Measurements from ENCODE around the gene OR2AG2. TPM values are rescaled to one million over a fixed set of nuclear protein-coding genes. Genes with fewer than 3 reads are reported as not detected.

OR2AG2 gene
- total RNA-seq, 4 donors from 2014 or later: 0.17 to 0.33 TPM; not detected in 2

GRCh38 chr11:6725386-6725896 lies 46.3 kb downstream of the OR2AG2 start:
- TF ChIP-seq CTCF (IDR thresholded peaks at IDR 0.05; ENCODE audit: low read depth): no peak

GRCh38 chr11:6724013-6724412 lies 47.8 kb downstream of the OR2AG2 start:
- no peak for TF ChIP-seq CTCF (IDR thresholded peaks at IDR 0.05; ENCODE audit: low read depth)

- no peak for TF ChIP-seq CTCF (IDR thresholded peaks at IDR 0.05; ENCODE audit: low read depth)
These were observed 50.4 kb downstream of the OR2AG2 start for GRCh38 chr11:6721343-6721742.

- no peak for TF ChIP-seq CTCF (IDR thresholded peaks at IDR 0.05; ENCODE audit: low read depth)
These were observed 52.2 kb downstream of the OR2AG2 start for GRCh38 chr11:6719576-6719975.

GRCh38 chr11:6717426-6717825 lies 54.4 kb downstream of the OR2AG2 start:
- TF ChIP-seq CTCF (IDR thresholded peaks at IDR 0.05; ENCODE audit: low read depth): no peak

Other genes with a start within 250 kb of the OR2AG2 start
- gene RRP8, start 168.4 kb downstream of the OR2AG2 start, total RNA-seq: 10 to 100 TPM in 2 of 4 donors, 1 to 10 TPM in 2; 8.8 to 15.4 (median 9.8) TPM
- gene ILK, start 168.2 kb downstream of the OR2AG2 start, total RNA-seq: 100 to 1,000 TPM; 105 to 157 (median 119) TPM
- gene TAF10, start 159.8 kb downstream of the OR2AG2 start, total RNA-seq: 10 to 100 TPM; 38.2 to 55.6 (median 40.3) TPM
- gene TPP1, start 152.6 kb downstream of the OR2AG2 start, total RNA-seq: 100 to 1,000 TPM in 1 of 4 donors, 10 to 100 TPM in 3; 44.8 to 178 (median 93.7) TPM
- gene DCHS1, start 116.2 kb downstream of the OR2AG2 start, total RNA-seq: 10 to 100 TPM in 3 of 4 donors, 1 to 10 TPM in 1; 7.0 to 23.7 (median 10.7) TPM
- 10 to 100 TPM; 12.8 to 22.0 (median 15.0) TPM for gene MRPL17, start 88.6 kb downstream of the OR2AG2 start, total RNA-seq
- gene OR2AG1, start 11.0 kb upstream of the OR2AG2 start, total RNA-seq: not detected
- under 1 TPM in 3 of 4 donors, not detected in 1; 0.22 to 0.34 (median 0.33) TPM for gene OR6A2, start 27.7 kb upstream of the OR2AG2 start, total RNA-seq
- not detected for gene OR10A5, start 73.7 kb upstream of the OR2AG2 start, total RNA-seq
- gene OR10A2, start 91.1 kb upstream of the OR2AG2 start, total RNA-seq: not detected
- not detected for gene OR10A4, start 104.6 kb upstream of the OR2AG2 start, total RNA-seq
- gene OR2D2, start 120.5 kb upstream of the OR2AG2 start, total RNA-seq: not detected
- not detected for gene OR2D3, start 149.0 kb upstream of the OR2AG2 start, total RNA-seq
- gene ZNF215, start 154.4 kb upstream of the OR2AG2 start, total RNA-seq: 1 to 10 TPM in 1 of 4 donors, under 1 TPM in 2, not detected in 1; 0.65 to 1.7 (median 0.66) TPM
- gene ZNF214, start 248.4 kb upstream of the OR2AG2 start, total RNA-seq: 1 to 10 TPM in 3 of 4 donors, under 1 TPM in 1; 0.57 to 2.0 (median 1.3) TPM
- gene NLRP14, start 248.5 kb upstream of the OR2AG2 start, total RNA-seq: under 1 TPM in 1 of 4 donors, not detected in 3; 0.19 TPM

Measured in subcutaneous adipose tissue (tissue), 4 donors.